ENCODE results near the gene SMIM17.
A peak's percentile ranks its signal among the peaks of the same experiment; 100 is the strongest.
"Not testable (repeated sequence)": the region's sequence is repeated elsewhere in the genome, so short reads cannot be mapped to it uniquely, and the experiment has no call there.

The SMIM17 gene

GRCh38 chr19:56668676-56669075 lies 25.7 kb downstream of the SMIM17 start:
- no peak for DNase-seq
- H3K27me3 ChIP-seq (ENCODE audit: insufficient read depth, low read depth, severe bottlenecking) = no peaks in the 10 kb centered on the region
- H3K27ac ChIP-seq = no peak overlapping the region
- TF ChIP-seq, protein P1, sequence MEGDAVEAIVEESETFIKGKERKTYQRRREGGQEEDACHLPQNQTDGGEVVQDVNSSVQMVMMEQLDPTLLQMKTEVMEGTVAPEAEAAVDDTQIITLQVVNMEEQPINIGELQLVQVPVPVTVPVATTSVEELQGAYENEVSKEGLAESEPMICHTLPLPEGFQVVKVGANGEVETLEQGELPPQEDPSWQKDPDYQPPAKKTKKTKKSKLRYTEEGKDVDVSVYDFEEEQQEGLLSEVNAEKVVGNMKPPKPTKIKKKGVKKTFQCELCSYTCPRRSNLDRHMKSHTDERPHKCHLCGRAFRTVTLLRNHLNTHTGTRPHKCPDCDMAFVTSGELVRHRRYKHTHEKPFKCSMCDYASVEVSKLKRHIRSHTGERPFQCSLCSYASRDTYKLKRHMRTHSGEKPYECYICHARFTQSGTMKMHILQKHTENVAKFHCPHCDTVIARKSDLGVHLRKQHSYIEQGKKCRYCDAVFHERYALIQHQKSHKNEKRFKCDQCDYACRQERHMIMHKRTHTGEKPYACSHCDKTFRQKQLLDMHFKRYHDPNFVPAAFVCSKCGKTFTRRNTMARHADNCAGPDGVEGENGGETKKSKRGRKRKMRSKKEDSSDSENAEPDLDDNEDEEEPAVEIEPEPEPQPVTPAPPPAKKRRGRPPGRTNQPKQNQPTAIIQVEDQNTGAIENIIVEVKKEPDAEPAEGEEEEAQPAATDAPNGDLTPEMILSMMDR (IDR thresholded peaks at IDR 0.05; ENCODE audit: low read depth, low read length) = no peak
- no peak overlapping the region for H3K4me3 ChIP-seq (ENCODE audit: low read depth, low read length)
- H3K36me3 ChIP-seq = peaks cover 9% of the 10 kb centered on the region
- no peaks in the 10 kb centered on the region for H3K9me3 ChIP-seq (ENCODE audit: severe bottlenecking)

- peak overlapping the region; percentile 72; the same call in 1 of the 2 replicates for H3K4me3 ChIP-seq (ENCODE audit: low read depth, low read length)
- H3K36me3 ChIP-seq = no peaks in the 10 kb centered on the region
- no peak for DNase-seq
- TF ChIP-seq, protein P1 (IDR thresholded peaks at IDR 0.05; ENCODE audit: low read depth, low read length) = no peak
- H3K9me3 ChIP-seq (ENCODE audit: severe bottlenecking) = peaks cover 2% of the 10 kb centered on the region
- peaks cover 14% of the 10 kb centered on the region for H3K27me3 ChIP-seq (ENCODE audit: insufficient read depth, low read depth, severe bottlenecking)
- no peak overlapping the region for H3K27ac ChIP-seq
These were observed 27.5 kb downstream of the SMIM17 start for GRCh38 chr19:56670401-56670960.

- no peak for DNase-seq
- Histone ChIP-seq H3K9me3 (ENCODE audit: severe bottlenecking) (peaks cover 2% of the 10 kb centered on the region), H3K27me3 (ENCODE audit: insufficient read depth, low read depth, severe bottlenecking) (peaks cover 16% of the 10 kb centered on the region), H3K36me3 (no peaks in the 10 kb centered on the region), H3K27ac (peak overlapping the region; percentile 65), H3K4me3 (ENCODE audit: low read depth, low read length) (peak overlapping the region; percentile 72)
- TF ChIP-seq, protein P1 (IDR thresholded peaks at IDR 0.05; ENCODE audit: low read depth, low read length) = no peak
These were observed 28.1 kb downstream of the SMIM17 start for GRCh38 chr19:56670961-56671612.

DNA sequence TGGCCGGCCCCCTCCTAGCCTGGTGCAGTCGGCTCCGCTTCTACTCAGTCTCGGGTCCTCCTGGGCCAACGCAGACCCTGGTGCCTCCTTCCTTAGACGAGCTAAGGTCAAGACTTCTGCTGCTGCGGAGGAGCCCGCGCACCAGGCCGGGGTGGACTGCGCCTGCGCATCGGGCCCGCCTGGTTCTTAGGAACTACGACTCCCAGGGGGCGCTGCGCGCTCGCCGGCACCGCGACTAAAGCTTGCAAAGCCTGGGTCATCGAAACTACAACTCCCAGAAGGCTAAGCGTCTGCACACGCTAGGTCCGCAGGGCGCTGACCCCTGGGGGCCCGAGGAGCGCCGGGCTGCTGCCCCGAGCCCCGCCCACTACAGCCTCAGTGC lies 28.6 kb downstream of the SMIM17 start, which contains the start of gene ZNF835:
TSS of gene ZNF835 (minus strand) at position 145 of the 382 bp plus-strand sequence. CDS start 6,559 bp downstream, outside the sequence.
- Histone ChIP-seq H3K27ac (peak within 1 kb of the TSS; percentile 65), H3K9me3 (ENCODE audit: severe bottlenecking) (peaks cover 2% of the 10 kb centered on the region), H3K4me3 (ENCODE audit: low read depth, low read length) (peak within 1 kb of the TSS; percentile 72), H3K36me3 (no peaks in the 10 kb centered on the region), H3K27me3 (ENCODE audit: insufficient read depth, low read depth, severe bottlenecking) (peaks cover 16% of the 10 kb centered on the region)
- peak; percentile 93 for DNase-seq
- TF ChIP-seq, protein P1 (IDR thresholded peaks at IDR 0.05; ENCODE audit: low read depth, low read length) = no peak

GRCh38 chr19:56672610-56673009 lies 29.7 kb downstream of the SMIM17 start:
- H3K27ac ChIP-seq; H3K9me3 ChIP-seq (ENCODE audit: severe bottlenecking); H3K36me3 ChIP-seq; H3K4me3 ChIP-seq (ENCODE audit: low read depth, low read length); DNase-seq: not testable (repeated sequence)
- peaks cover 26% of the 10 kb centered on the region for H3K27me3 ChIP-seq (ENCODE audit: insufficient read depth, low read depth, severe bottlenecking)

DNA sequence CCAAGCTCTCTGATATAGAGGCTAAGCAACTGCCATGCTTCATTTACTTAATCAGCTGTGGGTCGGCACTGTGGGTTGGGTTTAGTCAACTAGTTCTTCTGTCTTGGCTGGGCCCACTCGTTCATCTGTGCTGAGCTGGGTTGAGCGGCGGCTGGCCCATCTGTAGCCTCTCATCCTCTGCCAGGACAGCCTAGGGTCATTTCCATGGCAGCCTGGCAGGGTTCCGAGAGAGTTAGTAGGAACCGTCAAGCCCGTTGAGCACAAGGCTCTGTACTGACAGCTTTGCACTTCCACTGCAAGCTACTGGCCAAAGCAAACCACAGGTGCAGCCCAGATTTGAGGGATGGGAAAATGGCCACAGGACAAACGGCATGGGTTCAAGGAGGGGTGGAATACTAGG lies 35.2 kb downstream of the SMIM17 start:
- Histone ChIP-seq H3K9me3 (ENCODE audit: severe bottlenecking) (peaks cover 2% of the 10 kb centered on the region), H3K27me3 (ENCODE audit: insufficient read depth, low read depth, severe bottlenecking) (peaks cover 39% of the 10 kb centered on the region), H3K36me3 (no peaks in the 10 kb centered on the region), H3K4me3 (ENCODE audit: low read depth, low read length) (no peak overlapping the region), H3K27ac (no peak overlapping the region)
- TF ChIP-seq, protein P1 (IDR thresholded peaks at IDR 0.05; ENCODE audit: low read depth, low read length) = no peak
- peak; percentile 18 for DNase-seq
